Activated CD8-positive, alpha-beta memory T cell treated with anti-CD3 and anti-CD28 coated beads, Interleukin-2, amount 10 ng/mL, durations not matched to agents 7 days and 5 days (primary cell): ENCODE measurements around the gene TRAF2. TPM values are rescaled to one million over a fixed set of nuclear protein-coding genes. Genes with fewer than 3 reads are reported as not detected.
"Not testable (repeated sequence)": the region's sequence is repeated elsewhere in the genome, so short reads cannot be mapped to it uniquely, and the experiment has no call there.

Experiments used
- ATAC-seq: fragments of 150-1000 bp; cut with Tn5 transposase; one replicate; pipeline ENCODE4 v1.10.0; 2021; ENCODE audit warnings: moderate library complexity
- CTCF ChIA-PET: fragments of 350-600 bp; sonication (Branson Sonifier 250); formaldehyde crosslinking; loops from one replicate; lab custom pipeline; 2021; ENCODE audit warnings: antibody characterized with exemption; lab: Charles Lee
- DNase-seq: peaks from one replicate; pipeline ENCODE4 v3.0.0-alpha.2; 2020
- H3K27ac Mint-ChIP-seq: one replicate; pipeline ENCODE4 v1.8.0; 2021; ENCODE audit warnings: mild to moderate bottlenecking, mixed read lengths
- H3K27me3 Mint-ChIP-seq: one replicate; pipeline ENCODE4 v1.8.0; 2021; ENCODE audit warnings: mixed read lengths
- H3K36me3 Mint-ChIP-seq: one replicate; pipeline ENCODE4 v1.8.0; 2021; ENCODE audit warnings: mild to moderate bottlenecking, mixed read lengths
- H3K4me1 Mint-ChIP-seq: one replicate; pipeline ENCODE4 v1.8.0; 2021; ENCODE audit warnings: mixed read lengths
- H3K4me3 Mint-ChIP-seq: one replicate; pipeline ENCODE4 v1.8.0; 2021; ENCODE audit warnings: mild to moderate bottlenecking, moderate library complexity, mixed read lengths
- H3K9me3 Mint-ChIP-seq: one replicate; pipeline ENCODE4 v1.8.0; 2022; ENCODE audit warnings: low read depth, mixed read lengths
- total RNA-seq, 2 experiments: library from RNA; stranded (reverse); gene quantifications; one replicate each; pipeline ENCODE4 v1.2.3, GENCODE V29; 2021

Gene TRAF2, protein sequence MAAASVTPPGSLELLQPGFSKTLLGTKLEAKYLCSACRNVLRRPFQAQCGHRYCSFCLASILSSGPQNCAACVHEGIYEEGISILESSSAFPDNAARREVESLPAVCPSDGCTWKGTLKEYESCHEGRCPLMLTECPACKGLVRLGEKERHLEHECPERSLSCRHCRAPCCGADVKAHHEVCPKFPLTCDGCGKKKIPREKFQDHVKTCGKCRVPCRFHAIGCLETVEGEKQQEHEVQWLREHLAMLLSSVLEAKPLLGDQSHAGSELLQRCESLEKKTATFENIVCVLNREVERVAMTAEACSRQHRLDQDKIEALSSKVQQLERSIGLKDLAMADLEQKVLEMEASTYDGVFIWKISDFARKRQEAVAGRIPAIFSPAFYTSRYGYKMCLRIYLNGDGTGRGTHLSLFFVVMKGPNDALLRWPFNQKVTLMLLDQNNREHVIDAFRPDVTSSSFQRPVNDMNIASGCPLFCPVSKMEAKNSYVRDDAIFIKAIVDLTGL
- total RNA-seq: 10 to 100 TPM; 58.4 to 67.6 TPM

- CTCF ChIA-PET: interaction anchor here (0.7 to 3.2 kb wide), 8 partner anchors 16 to 149 kb away, joined by 3 to 24 read pairs (median 5); partner anchors contain the start of genes AJM1, C8G and FBXW5
- Mint-ChIP-seq H3K4me1 (peaks cover 62% of the 10 kb centered on the region), H3K4me3 (peak within 1 kb of the TSS; percentile 96), H3K9me3 (no peaks in the 10 kb centered on the region), H3K36me3 (peaks cover 12% of the 10 kb centered on the region), H3K27me3 (no peaks in the 10 kb centered on the region), H3K27ac (peak within 1 kb of the TSS; percentile 88)
- ATAC-seq (peak; percentile 91), DNase-seq (peak; percentile 98)
These were observed at the start of gene TRAF2 for GRCh38 chr9:136885950-136886578. TRAF2 (plus strand) TSS chr9:136886516; CDS start chr9:136898741, 12,225 bp downstream.

DNA sequence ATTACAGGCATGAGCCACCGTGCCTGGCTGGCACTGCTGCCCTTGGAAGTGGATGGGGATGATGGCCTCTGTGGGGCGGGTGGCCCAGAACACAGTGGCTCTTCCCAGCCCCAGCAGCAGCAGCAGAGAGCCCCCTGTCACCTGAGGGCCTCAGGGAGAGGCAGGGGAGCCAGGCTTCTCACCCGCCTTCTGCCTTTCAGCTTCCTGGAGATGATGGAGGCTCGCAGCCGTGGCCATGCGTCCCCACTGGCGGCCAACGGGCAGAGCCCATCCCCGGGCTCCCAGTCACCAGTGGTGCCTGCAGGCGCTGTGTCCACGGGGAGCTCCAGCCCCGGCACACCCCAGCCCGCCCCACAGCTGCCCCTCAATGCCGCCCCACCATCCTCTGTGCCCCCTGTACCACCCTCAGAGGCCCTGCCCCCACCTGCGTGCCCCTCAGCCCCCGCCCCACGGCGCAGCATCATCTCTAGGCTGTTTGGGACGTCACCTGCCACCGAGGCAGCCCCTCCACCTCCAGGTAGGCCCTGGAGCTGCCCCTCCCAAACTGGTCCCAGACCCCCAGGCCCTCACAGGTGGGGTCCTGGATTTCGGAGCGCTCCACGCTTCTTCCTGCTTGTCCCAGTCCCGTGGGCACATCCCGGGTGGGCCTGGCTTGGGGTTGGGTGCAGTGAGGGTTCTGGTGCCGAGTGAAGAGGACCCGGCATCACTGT is 49.0 kb upstream of the TRAF2 start:
- Mint-ChIP-seq H3K9me3 (no peaks in the 10 kb centered on the region), H3K27ac (no peak overlapping the region)
- CTCF ChIA-PET: no interaction called here

DNA sequence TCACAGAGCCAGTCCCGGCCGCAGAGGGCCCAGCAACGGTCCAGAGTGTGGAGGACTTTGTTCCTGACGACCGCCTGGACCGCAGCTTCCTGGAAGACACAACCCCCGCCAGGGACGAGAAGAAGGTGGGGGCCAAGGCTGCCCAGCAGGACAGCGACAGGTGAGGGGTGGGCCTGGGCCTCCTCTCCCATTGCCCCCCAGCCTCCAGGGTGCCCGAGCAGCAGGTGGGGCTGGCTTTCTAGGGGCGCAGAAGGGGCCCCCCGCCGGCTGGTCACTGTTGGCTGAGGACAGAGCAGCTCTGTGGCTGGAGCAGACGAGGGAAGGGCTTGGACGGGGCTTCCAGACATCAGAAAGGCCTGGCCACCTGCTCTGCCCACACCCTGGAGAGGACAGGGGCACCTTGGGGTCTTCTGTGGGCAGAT is 48.4 kb upstream of the TRAF2 start:
- H3K27me3 Mint-ChIP-seq, ATAC-seq, H3K36me3 Mint-ChIP-seq, H3K27ac Mint-ChIP-seq, H3K9me3 Mint-ChIP-seq, DNase-seq, H3K4me3 Mint-ChIP-seq, CTCF ChIA-PET, H3K4me1 Mint-ChIP-seq: not testable (repeated sequence)

More for the DNA sequence above, 49.0 kb upstream of the TRAF2 start:
- no peaks in the 10 kb centered on the region for H3K36me3 Mint-ChIP-seq
- no peak for DNase-seq
- H3K4me1 Mint-ChIP-seq: peaks cover 4% of the 10 kb centered on the region
- no peak for ATAC-seq
- no peaks in the 10 kb centered on the region for H3K27me3 Mint-ChIP-seq
- no peak overlapping the region for H3K4me3 Mint-ChIP-seq

DNA sequence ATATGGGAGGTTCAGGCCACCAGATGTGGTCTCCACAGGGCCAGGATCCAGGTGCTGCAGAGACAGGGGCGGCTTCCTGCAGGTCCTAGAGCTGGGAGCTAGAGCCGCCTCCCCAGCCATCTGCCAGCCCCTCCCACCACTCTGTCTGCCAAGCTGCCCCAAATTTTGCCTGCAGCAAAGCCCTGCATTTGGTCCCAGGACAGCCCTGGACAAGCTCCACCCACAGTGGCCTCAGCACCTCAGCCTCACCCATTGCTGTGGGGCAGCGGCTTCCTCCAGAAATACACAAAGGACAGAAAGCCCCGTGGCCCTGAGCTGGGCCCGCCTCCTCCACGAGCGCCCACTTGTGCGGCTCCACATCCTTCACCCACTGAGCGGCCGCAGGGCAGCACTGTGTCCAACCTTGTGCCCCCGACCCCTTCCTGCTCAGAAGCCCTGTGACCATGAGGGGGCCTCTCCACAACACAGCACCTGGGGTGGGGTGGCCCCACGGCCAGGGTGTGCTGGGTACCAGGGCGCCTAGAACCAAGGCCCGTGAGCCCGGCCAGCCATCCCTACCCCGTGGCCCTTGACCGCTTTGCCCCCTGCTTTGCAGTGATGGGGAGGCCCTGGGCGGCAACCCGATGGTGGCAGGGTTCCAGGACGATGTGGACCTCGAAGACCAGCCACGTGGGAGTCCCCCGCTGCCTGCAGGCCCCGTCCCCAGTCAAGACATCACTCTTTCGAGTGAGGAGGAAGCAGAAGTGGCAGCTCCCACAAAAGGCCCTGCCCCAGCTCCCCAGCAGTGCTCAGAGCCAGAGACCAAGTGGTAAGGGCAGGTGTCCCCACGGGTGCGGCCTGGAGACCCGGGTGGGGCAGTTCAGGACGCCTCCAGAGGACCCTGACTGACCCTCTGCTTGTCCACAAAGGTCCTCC is 47.7 kb upstream of the TRAF2 start:
- Mint-ChIP-seq H3K4me1 (peaks cover 7% of the 10 kb centered on the region), H3K27ac (no peak overlapping the region), H3K36me3 (no peaks in the 10 kb centered on the region), H3K27me3 (no peaks in the 10 kb centered on the region), H3K4me3 (no peak overlapping the region), H3K9me3 (no peaks in the 10 kb centered on the region)
- ATAC-seq: no peak
- DNase-seq: no peak
- CTCF ChIA-PET: no interaction called here

DNA sequence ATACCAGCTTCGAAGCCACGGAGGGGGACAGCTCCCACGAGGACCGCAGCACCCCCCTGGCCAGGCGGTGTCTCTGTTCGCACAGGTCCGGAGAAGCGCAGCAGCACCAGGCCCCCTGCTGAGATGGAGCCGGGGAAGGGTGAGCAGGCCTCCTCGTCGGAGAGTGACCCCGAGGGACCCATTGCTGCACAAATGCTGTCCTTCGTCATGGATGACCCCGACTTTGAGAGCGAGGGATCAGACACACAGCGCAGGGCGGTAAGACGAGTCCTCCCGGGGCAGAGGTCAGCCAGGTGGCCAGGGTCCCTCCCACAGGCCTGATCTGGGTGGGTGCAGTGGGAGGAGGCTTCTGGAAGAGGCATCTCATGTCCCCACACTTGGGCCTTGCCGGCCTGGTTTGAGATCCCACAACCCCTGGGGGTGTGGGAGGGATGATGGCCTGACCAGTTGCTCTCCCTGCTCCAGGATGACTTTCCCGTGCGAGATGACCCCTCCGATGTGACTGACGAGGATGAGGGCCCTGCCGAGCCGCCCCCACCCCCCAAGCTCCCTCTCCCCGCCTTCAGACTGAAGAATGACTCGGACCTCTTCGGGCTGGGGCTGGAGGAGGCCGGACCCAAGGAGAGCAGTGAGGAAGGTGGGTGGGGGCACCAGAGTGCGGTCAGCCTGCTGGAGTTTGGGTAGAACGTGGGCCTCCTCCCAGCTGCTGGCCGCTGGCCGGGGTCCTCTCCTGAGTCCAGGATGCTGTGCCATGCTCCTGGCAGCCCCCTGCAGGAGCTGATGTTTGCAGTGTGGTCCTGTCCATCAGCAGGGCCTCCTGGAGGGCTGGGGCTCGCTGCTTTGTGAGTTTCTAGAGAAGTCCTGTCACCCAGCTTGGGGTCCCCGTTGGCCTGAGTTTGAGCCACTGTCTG is 46.8 kb upstream of the TRAF2 start:
- H3K27me3 Mint-ChIP-seq: no peaks in the 10 kb centered on the region
- peaks cover 9% of the 10 kb centered on the region for H3K4me1 Mint-ChIP-seq
- no peaks in the 10 kb centered on the region for H3K9me3 Mint-ChIP-seq
- H3K4me3 Mint-ChIP-seq: no peak overlapping the region
- DNase-seq (no peak), ATAC-seq (no peak)
- H3K36me3 Mint-ChIP-seq: no peaks in the 10 kb centered on the region
- CTCF ChIA-PET: no interaction called here
- H3K27ac Mint-ChIP-seq: no peak overlapping the region

GRCh38 chr9:136840140-136840876 is 46.0 kb upstream of the TRAF2 start:
- ATAC-seq (no peak), DNase-seq (no peak)
- Mint-ChIP-seq H3K4me1 (peaks cover 9% of the 10 kb centered on the region), H3K9me3 (no peaks in the 10 kb centered on the region), H3K27ac (no peak overlapping the region), H3K36me3 (no peaks in the 10 kb centered on the region), H3K27me3 (peaks cover 3% of the 10 kb centered on the region), H3K4me3 (no peak overlapping the region)
- CTCF ChIA-PET: interaction anchor here (1.1 kb wide), 1 partner anchor 85 kb away, joined by 3 read pairs; no protein-coding TSS in a partner anchor

DNA sequence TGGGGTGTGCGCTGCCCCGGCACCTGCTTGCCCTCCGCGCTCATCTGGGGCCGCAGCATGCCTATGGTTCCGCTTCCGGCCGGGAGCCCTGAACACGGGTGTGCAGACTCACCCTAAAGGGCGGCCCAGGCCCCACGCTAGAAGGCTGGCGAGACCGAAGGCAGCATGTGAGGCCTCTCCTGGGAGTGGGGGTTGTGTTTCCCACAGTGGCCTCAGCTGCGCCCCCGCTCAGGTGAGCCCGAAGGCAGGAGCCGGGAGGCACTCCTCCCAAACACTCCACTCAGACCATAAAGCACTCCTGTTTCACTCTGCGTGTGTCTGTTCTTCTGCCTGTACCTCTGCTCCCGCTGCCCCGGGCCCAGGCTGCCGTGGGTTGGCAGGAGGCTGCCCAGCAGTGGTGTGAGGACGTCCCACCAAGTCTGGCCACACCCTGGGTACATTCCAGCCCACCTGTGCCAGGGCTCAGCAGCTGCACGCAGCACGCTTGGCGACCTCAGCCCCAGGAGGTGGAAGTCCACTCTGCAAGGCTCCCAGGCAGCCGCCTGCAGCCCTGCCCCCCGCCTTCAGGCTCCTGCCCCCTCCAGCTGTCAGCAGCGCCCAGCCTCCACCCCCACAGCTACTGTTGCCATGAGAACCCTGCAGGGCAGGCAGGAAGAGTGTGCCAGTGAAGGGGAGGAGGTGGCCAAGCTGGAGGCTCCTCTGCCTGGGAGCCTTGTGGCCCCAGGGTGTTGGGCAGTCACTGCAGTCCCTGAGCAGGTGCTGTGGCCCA is 45.3 kb upstream of the TRAF2 start:
- Mint-ChIP-seq H3K4me3 (no peak overlapping the region), H3K36me3 (no peaks in the 10 kb centered on the region), H3K27me3 (peaks cover 5% of the 10 kb centered on the region), H3K4me1 (peaks cover 9% of the 10 kb centered on the region), H3K27ac (no peak overlapping the region), H3K9me3 (no peaks in the 10 kb centered on the region)
- CTCF ChIA-PET: interaction anchor here (1.1 to 2.9 kb wide), 7 partner anchors 25 to 255 kb away, joined by 3 to 23 read pairs (median 9); no protein-coding TSS in a partner anchor
- no peak for DNase-seq
- no peak for ATAC-seq

GRCh38 chr9:136841646-136842379 is 44.5 kb upstream of the TRAF2 start:
- not testable (repeated sequence) for H3K9me3 Mint-ChIP-seq, DNase-seq, H3K36me3 Mint-ChIP-seq, ATAC-seq
- CTCF ChIA-PET: interaction anchor here (0.7 to 4.3 kb wide), 47 partner anchors 8 to 412 kb away, joined by 3 to 38 read pairs (median 5); partner anchors contain the start of genes ABCA2, C8G, EDF1 and FBXW5
- H3K4me1 Mint-ChIP-seq: peaks cover 10% of the 10 kb centered on the region
- peak overlapping the region; percentile 76 for H3K4me3 Mint-ChIP-seq
- H3K27me3 Mint-ChIP-seq: peaks cover 10% of the 10 kb centered on the region
- H3K27ac Mint-ChIP-seq: peak overlapping the region; percentile 49

DNA sequence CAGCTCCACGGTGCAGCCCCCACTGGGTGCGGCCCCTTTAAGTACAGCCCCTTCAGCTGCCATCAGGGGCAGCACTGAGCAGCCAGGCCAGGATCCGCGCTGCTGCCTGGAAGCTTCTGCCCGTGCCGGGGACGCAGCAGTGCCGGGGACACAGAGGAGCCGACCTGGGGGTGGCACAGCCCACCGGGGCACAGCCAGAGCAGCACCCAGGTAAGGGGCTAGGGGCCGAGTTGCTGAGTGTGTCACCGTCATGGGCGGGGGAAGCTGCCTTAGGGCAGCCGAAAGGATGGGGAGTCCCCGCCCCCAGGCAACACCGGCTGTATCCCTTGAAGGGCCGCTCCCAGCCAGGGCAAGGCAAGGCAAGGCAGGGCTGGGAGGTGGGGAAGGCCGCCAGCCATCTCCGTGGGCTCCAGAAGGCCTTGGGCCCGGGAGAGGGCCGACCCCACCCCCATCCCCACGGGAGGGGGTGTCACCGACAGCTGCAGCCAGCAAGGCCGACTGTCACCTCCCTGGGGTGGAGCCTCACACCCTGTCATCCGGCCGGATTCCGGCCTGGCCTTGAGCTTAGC is 43.9 kb upstream of the TRAF2 start, which contains the start of gene AJM1:
TSS of gene AJM1 (plus strand) at position 99 of the 569 bp plus-strand sequence. CDS start 1,937 bp downstream, outside the sequence.
- ATAC-seq (peak; percentile 92), DNase-seq (peak; percentile 90)
- Mint-ChIP-seq H3K27me3 (peaks cover 14% of the 10 kb centered on the region), H3K27ac (peak within 1 kb of the TSS; percentile 49), H3K4me3 (peak within 1 kb of the TSS; percentile 76), H3K4me1 (peaks cover 12% of the 10 kb centered on the region)
- H3K9me3 Mint-ChIP-seq, H3K36me3 Mint-ChIP-seq: not testable (repeated sequence)
- CTCF ChIA-PET: interaction anchor here (0.7 to 4.3 kb wide), 49 partner anchors 9 to 412 kb away, joined by 3 to 38 read pairs (median 5); partner anchors contain the start of genes ABCA2, C8G, EDF1 and FBXW5
